HG02870 (cell line): Measurements from ENCODE around the gene DFFB.

Experiments used
- ATAC-seq: cut with Tn5 transposase; IDR thresholded peaks from one replicate; pipeline ENCODE4 v1.9.1; 2021; ENCODE audit warnings: mild to moderate bottlenecking, moderate library complexity; ENCODE audit not compliant: unreplicated experiment

Gene DFFB

DNA sequence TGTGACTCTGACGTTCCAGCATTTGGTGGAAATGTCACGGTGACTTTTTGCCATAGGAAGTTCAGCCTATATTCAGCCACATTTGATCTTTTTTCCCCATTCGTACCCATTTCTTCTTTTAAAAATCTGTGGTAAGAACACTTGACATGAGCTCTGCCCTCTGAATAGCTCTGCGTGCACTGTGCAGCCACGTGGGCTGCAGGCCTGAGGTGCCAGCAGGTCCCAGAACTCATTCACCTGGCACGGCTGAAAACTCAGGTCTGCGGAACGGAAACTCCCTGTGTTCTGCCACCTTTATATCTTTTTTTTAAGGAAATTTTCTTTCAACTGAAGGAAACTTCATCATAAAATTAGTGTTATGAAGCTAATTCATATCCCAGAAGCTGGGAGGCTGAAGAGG, 28.9 kb upstream of the DFFB start:
- no peak for ATAC-seq

- no peak for ATAC-seq
These were observed 25.6 kb upstream of the DFFB start for GRCh38 chr1:3831689-3832088.

DNA sequence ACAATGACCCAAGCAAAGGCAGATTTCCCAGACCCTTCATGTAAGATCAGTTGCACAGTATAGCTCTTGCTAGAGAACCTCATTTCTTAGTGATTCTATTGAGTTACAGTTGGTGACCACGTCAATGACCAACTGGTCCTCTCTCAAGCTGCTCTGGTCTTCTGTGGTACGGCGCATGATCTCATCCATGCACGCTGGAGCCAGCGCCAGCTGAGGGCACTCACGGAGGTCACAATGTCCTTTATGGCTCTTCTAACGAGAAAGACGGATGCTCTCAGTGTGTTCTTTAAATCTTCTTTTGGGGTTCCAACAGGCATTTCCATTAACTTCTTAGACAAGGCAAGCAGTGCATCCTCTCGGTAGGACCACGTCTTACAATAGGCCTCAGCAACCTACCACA, 22.6 kb upstream of the DFFB start:
- no peak for ATAC-seq

- ATAC-seq, result no peak
These were observed 20.9 kb upstream of the DFFB start for GRCh38 chr1:3836421-3836820.

DNA sequence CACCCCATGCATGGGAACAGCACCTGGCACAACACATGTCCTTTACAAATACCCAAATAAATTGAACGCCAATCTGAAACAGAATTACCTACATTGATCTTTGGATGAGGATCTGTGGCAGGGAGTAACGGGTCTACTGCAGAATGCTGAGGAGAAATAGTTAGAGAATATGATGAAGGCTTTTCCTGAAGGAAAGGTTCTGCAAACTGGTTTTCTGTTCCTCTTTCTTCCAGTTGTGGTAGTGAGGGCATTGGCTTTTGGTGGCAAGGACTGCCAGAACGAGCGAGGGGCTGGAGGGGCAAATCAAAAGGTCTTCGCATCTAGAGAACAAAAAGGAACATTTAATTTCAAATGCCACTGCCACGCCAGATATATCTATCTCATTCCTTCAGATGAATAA, 20.1 kb upstream of the DFFB start:
- no peak for ATAC-seq

DNA sequence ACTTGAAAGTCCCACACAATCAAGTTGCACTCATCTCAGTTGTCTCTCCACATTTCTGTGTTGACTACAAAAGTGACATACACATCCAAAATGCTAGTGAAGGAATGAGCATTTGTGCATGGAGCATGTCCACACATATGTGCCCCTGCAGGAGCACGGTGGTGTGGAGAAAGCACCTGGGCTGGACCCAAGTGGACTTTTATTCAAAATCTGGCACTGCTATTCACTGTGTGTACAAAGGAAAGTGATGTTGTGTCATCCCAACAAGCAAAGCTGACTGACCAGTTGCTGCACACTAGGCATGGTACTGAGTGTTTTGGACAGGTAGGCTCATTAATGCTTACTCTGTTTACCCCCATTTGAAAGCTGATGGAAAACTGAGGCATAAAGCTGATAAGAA, 19.6 kb upstream of the DFFB start:
- no peak for ATAC-seq

DNA sequence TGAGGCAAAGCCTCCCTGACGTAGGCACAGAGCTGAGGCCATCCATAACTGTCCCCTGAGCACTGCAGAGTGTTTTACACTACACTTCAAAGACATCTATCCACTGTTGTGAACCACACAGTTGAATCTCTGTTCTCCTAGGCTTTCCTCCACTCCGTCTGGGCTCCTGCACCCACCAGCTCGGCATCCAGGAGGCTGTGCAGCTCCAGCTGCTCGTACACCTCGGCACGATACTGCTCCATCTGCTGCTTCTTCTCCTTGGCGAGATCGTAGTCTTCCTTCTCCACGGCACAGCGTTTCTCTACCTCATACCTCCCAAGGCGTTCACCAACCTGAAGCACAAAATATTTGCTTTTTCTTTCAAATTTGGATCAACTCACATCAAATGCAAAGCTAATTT, 18.5 kb upstream of the DFFB start:
- no peak for ATAC-seq

DNA sequence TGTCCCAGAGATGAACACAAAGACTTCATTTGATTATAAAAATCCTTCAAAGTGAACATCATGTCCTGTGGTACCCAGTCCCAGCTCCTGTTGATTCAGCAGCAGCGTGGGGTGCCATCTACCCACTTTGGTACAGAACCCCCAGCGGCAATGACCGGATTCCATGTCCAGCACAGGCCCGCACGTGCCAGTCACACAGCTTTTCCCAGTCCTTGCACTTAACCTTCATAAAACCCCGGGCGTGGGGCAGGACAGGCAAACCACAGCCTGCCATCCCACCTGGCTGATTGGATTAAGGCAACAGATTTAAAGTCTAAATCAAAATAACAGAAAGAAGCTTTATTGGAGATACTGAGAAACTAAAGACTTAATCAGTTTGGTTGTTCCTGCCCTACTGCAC, 15.8 kb upstream of the DFFB start:
- no peak for ATAC-seq

- ATAC-seq, result no peak
These were observed 14.4 kb upstream of the DFFB start for GRCh38 chr1:3842912-3843311.

DNA sequence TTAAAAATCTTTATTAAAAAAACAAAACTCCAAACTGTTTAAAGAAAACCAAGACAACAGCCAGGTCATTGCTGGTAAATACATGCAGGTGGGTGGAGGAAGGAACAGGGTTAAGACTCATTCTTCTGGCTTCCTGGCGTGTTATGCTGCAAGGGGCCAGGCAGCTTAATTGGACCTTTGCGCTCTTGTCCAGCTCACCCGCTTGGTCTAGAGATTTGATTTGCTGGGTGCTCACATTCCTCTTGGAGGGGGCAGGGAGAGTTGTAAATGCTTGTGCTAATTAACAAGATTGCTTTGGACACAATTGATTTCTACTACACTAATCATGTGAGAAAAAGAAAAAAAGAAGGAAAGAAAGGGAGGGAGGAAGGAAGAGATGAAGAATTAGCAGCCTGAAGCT, 10.7 kb upstream of the DFFB start:
- ATAC-seq, result no peak

GRCh38 chr1:3847081-3847480, 10.2 kb upstream of the DFFB start:
- ATAC-seq, result no peak

DNA sequence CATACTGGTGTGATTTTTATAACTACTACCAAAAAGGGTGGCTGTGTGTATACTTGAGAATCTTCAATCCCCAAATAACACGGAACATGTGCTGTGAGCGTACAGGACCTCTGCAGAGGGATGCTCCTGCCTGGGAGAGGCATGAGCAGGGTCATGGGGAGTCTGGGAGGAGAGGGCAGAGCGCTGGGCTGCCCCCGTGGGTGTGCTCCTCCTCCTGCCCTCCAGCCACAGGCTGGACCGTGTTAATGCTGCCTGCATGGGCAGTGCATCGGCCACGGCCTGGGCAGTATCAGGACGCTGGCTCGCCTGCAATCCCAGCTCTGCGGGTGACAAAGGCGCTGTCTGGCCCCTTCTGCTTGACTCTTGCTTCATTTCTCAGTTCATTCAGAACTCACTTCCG, 6.4 kb upstream of the DFFB start:
- no peak for ATAC-seq

DNA sequence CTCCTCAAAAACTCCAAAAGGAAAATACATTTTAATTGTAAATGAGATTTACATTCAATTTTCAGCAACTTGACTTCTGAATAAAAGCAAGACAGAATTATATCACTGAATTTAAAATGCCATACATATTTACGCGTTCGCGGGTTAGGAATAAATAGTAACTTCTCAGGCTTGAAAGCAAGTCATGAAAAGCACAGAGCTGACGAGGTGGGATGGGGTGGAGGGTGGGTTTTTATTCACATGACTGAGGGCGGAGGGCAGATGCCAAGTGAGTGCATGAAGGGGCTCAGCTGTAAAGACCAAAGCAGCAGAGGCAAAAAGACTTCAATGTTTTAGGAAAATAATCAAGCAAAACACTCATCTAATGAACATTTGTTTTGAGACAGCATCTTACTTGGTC, 6.0 kb upstream of the DFFB start:
- ATAC-seq, result no peak

DNA sequence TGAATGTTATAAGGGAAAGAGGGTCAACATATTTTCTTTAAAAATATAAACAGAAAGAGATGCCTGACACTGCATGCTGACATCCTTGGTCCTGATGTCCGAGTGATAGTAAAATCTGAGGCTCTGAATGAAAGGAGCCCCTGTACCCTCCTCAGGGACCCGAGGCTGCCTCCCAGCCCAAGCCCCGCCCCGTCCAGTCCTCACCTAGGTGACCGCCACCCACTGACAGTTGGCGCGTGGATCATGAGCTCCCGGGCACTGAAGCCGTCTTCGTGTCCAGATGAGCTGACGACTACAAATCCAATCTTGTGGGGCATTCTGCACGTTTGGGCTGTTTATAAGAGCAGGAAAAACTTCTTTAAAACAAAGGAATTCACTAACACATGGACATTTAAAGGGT, 5.2 kb upstream of the DFFB start:
- no peak for ATAC-seq

DNA sequence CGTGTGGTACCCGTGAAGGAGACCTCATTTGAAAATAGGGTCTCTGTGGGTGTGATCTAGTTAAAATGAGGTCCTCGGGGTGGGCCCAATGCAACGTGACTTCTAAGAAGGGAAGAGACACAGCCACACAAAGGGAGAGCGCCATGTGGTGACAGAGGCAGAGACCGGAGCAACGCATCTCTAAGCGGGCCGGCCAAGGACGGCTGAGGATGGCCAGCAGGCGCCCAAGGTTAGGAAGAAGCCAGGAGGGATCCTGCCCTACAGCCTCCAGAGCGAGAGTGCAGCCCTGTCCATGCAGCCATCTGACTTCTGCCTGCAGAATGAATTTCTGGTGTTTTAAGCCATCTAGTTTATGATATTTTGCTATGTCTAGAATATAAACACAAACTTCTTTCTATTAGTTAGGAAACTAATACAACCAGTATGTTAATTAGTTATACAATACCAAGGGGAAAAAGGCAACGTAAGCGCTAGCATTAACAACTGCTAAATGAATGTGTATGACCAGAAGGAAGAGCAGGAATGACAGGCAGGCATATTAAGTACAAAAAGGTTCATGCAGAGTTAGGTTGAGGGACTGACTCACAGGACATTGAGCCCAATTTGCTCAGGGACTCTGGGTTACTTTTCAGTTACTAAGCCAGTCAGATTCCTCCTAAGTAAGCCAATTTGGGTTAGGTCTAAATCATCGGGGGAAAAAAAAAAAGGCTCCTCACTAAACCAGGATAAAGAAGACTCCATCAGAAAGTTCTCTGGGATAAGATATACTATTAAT, 4.4 kb upstream of the DFFB start:
- ATAC-seq, result no peak

DNA sequence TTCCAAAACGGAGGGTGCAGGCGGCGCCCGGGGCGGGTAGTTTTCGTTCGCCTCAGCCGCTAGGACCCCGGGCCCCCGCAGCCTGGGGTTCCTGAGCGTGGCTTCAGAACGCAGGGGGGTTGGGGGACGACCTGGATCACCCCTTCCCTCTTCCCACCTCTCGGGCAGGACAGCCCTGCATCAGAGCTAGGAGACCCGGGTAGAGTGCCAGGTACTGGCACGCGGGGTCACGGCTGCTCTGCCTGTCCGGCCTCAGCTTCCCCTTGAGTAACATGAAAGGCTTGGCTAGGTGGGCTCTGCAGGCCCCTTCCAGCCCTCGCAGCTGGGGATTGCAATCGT, 484 bp downstream of the DFFB start:
- no peak for ATAC-seq

DNA sequence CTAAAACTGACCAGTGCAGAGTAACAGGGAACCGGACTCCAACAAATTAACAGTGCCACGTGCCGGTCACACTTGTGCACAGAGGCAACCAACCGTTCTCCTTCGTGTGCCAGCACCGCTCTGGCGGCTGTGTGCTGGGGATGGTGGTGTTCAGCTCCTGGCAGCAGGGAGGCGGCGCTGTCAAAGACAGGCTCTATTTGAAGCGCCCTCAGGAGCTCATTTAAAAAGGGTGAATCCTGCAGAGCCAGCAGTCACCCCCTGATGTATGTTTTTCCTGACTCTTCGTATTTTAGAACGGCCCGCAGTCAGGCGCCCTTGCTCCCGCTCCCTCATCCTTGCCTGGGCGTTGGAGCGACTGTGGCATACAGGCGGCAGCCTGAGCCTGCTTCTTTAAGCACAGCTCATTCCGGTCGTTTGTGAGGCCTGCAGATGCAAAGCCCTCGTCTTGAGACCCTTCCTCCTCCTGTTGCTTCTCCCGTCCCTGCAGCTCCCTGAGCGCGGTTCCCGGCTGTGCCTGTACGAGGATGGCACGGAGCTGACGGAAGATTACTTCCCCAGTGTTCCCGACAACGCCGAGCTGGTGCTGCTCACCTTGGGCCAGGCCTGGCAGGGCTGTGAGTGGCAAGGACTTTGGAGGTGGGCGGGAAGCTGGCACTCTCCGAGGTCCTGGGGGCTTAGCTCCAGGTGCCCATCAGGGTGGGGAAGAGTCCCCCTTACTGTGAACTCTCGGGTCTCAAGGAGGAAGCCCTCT, 1.1 kb downstream of the DFFB start:
- no peak for ATAC-seq

DNA sequence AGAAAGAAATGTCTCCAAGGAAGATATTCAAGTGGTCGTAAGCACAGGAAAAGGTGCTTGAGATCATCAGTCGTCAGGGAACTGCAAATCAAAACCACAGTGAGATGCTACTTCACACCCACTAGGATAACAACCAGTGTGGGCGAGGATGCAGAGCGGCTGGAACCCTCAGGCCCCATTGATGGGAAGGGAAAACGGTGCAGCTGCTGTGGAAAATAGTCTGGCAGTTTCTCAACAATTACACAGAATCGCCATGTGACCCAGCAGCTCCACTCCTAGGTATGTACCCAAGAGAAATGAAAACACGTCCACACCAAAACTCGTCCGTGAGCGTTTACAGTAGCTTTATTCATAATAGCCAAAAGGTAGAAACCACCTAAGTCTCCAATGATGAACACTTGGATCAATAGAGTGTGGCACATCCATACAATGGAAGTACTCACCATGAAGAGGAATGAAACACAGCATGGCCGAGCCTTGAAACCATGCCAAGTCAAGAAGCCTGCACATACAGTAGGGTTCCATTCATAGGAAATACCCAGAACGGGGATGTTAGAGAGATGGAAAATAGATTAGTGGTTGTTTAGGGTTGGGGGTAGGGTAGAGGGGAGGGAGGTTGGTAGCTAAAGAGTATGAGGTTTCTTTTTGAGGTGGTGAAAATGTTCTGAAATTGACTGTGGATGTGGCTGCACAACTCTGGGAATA, 6.1 kb downstream of the DFFB start:
- no peak for ATAC-seq

GRCh38 chr1:3864884-3865283, 7.6 kb downstream of the DFFB start:
- ATAC-seq, result no peak

GRCh38 chr1:3865606-3866160, 8.4 kb downstream of the DFFB start:
- no peak for ATAC-seq

DNA sequence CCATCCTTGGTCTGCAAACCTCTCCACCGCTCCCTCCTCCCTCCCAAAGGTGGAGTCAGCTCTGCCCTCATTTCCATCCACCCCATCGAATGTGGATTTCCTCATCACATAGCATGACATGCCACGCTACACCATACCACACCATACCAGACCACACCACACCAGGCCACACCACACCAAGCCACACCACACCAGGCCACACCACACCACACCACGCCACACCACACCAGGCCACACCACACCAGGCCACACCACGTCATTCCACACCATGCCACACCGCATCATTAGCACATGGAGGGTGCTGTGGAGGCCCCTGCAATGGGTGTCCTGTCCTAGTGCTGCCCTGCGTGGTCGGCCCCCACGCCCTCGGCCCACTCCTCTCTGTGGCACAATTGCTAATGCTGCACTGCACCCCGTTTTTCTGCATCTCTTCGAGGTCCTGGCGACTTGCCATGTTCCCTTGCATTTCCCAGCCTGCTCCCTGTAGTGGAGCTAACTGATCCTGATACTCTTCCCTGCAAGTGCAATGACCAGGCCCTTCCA, 11.3 kb downstream of the DFFB start:
- no peak for ATAC-seq
